GM19239 (cell line): ENCODE results near the gene CDH18.

Source experiments
- DNase-seq: peaks from one replicate; pipeline ENCODE4 v3.0.0; 2011; ENCODE audit warnings: low spot score; ENCODE audit not compliant: insufficient read length
- FAIRE-seq: peaks from 2 replicates; lab custom pipeline; 2011; peaks lifted over from hg19 to GRCh38; lab: Jason Lieb, UNC

Gene CDH18

DNA sequence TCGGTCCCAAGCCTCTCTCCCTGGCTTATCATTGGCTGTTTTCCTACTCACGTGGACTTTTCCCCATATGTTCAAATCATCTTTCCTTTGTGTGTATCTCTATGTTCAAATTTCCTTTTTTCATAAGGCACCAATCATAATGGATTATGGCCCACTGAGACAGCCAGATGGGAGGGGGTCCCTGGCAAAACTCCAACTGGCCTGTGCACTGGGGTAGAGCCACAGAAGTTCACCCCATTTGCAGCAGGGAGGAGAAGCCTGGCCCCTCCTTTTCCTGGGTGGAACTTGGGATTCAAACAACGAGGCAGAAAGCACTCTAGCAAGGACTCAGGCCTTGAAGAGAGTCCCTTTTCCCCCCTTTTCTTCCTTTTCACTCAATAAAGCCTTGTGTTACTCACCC is 362.4 kb downstream of the CDH18 start:
- FAIRE-seq: no peak
- no peak for DNase-seq

DNA sequence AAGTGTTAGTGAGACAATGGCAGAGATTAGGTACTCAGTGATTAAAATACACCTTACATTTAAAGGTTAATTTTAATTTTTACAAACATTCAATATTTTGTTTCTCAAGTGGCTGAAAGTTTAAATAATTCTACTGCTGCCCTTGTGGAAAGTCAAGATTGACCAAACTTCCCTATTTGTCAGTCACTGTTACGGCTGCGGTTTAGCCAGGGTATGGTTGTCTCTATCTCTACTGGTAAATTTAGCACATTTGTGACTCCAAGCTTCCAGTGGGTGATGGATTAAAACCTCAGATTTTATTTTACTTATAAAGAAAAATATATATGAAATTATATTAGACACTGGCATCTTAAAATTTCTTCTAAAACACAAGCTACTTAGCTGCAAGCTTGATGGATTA is 368.4 kb downstream of the CDH18 start:
- DNase-seq: no peak
- no peak for FAIRE-seq

DNA sequence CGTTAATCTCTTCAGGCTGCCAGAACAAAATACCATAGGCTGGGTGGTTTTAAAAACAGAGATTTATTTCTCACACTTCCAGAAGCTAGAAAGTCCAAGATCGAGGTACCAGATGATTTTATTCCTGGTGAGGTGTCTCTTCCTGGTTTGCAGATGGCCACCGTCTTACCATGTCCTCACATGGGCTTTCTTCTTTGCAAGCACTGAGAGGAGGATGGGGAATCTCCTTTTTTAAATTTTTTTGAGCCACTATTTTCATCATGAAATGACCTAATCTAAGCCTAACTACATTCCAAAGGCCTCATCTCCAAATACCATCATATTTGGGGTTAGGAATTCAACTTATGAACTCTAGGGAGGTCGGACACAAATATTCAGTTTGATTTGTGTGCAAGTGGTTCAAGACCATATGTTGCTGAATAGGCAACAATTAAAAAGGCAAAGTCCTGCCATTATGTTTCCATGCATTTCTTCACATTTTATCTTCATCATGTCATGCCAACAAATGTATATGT is 371.2 kb downstream of the CDH18 start:
- FAIRE-seq (no peak), DNase-seq (no peak)

DNA sequence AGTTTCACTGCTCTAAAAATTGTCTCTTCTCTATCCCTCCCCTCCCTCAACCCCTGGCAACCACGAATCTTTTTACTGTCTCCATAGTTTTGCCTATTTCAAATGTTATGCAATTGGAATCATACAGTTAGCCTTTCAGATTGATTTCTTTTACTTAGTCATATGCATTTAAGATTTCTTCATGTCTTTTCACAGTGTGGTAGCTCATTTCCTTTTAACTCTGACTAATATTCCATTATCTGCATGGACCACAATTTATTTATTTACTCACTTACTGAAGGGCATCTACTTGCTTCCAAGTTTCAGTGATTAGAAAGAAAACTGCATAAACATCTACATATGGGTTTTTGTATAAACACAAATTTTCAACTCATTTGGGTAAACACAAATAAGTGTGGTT is 372.3 kb downstream of the CDH18 start:
- FAIRE-seq: no peak

DNA sequence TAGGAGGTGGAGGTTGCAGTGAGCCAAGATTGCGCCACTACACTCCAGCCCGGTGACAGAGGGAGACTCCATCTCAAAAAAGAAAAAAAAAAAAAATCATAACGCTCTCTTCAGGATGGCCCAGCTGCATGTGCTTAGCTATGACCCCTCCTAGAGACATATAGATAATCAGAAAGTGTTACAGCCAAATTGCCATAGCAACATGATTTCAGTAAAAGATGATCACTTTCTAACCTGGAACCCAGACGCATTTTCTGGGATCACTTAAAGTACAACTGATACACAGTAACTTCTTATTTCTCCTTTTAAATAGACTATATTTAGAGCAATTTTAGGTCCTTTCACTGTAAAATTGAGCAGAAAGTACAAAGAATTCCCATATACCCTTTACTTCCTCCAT is 372.9 kb downstream of the CDH18 start:
- no peak for FAIRE-seq
- no peak for DNase-seq

More for the DNA sequence above, 372.3 kb downstream of the CDH18 start:
- DNase-seq: no peak

DNA sequence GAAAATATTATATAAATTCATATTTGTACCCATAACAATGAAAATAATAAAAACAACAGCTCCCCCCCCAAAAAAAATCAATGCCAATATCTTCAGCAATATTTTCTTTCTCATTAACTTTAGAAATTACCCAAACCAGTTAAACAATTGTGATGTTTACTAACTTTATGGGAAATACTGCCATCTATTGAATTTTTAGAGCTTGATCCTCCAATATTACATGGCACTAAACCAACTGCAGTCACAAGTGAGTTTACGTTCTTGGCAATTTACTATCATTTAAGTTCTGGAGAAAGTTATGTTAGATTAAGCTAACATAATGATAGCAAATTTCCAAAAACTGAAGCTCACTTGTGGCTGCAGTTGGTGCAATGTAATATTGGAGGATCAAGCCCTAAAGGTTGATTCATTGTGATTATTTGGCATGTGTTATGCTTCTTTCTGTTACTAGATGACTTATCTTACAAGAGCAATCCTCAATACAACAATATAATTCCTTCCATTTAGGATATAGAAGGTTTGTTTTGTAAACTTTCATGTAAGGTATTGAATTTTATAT is 379.5 kb downstream of the CDH18 start:
- FAIRE-seq (no peak), DNase-seq (no peak)

DNA sequence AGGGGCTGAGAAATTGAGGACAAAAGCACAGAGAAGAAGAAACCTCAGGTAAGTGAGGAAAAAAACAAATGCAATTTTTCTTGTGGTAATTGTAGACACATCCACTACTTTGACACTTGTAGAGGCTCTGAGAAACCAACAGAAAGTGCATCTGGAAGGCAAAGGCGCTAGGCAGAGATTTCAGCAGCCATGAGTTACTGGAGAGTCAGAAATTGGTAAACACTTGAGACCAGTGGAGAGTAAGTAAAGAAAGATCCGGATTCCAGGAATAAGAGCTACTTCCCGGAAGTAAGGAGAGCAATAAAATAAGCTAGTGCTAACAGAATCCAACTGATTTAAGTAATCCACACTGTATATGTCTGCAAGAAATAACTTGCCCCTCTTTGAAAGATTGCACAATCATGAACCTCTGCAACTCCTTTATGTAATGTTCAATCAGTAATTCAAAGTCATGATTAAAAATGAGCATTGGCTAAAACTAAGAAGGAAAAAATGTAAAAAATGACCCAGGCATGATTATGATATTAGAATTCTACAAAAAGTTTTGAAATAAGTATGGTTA is 382.1 kb downstream of the CDH18 start:
- FAIRE-seq (no peak), DNase-seq (no peak)

DNA sequence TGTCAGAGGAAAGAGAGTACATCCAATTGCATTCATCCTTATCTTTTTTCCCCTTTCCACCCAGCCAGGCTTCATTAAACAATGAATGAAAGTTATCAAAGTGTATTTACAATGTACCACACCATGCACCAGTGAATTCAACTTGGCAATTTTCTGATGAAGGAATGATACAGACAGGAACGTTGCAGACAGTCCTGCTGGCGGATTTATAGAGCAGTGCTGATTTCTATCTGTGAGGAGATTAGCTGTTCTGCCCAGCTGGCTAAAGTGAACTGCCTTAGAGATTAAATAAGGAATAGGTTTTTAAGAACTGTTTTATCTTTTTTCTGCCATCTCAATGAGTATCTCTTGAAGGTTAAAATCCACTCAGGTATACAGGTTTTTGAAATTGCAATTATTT is 403.9 kb downstream of the CDH18 start:
- DNase-seq (no peak), FAIRE-seq (no peak)

DNA sequence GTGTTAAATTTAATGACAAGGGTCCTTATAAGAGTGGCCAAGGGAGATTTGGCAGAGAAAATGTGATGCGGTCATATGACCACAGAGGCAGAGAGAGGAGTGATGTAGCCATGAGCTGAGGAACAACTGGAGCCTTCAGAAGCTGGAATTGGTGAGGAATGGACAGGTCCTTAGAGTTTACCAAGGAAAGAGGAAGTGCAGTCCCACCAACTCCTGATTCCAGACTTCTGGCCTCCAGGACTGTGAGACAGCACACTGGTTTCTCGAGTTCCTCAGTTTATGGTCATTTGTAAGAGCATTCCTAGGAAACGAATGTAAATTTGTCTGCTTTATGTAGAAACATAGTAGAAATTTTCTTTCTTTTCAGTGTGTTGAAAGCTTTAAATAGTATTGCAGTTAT is 410.1 kb downstream of the CDH18 start:
- FAIRE-seq (no peak), DNase-seq (no peak)

DNA sequence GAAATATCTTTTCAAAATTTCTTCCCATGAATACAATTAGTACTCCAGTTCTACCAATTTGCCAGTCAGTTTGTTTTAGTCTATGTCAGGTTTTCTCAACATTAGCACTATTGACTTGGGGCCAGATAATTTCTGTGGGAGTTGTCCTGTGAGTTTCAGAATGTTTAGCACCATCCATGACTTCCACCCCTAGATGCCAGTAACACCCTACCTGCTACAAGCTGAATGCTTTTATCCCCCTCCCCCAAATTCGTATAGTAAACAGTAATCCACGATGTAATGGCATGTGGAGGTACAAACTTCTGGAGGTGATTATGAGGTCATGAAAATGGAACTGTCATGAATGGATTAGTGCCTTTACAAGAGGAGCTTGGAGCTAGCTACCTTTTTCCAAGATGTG is 420.0 kb downstream of the CDH18 start:
- DNase-seq: no peak
- FAIRE-seq: no peak

DNA sequence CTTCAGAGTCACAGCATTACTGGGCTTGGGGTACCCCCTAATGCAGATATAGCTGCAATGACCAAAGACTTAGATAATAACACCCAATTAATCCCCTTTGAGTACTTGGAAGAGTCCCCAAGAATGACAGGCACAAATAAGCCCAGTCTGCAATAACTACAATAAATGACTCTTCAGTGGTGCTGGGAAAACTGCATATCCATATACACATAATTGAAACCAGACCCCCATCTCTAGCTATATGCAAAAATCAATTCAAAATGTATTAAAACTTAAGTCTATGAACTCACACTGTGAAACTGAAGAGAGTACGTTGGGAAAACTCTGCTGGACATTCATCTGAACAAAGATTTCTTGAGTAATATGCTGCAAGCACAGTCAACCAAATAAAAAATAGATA is 422.5 kb downstream of the CDH18 start:
- FAIRE-seq: no peak
- no peak for DNase-seq

DNA sequence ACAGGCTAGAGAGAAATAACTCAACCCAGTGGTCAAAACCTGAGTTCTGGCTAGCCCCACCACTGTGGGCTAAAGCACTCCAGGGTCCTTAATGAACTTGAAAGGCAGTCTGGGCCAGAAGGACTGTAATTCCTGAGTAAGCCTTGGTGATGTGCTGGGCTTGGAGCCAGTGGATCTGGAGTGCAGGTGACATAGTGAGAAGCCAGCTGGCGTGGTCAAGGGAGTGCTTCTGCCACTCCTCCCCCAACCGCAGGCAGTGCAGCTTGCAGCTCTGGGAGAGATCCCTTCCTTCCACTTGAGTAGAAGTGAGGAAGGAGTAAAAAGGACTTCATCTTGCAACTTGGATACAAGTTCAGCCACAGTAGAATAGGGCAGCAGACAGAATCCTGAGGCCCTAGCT is 424.0 kb downstream of the CDH18 start:
- FAIRE-seq (no peak), DNase-seq (no peak)

DNA sequence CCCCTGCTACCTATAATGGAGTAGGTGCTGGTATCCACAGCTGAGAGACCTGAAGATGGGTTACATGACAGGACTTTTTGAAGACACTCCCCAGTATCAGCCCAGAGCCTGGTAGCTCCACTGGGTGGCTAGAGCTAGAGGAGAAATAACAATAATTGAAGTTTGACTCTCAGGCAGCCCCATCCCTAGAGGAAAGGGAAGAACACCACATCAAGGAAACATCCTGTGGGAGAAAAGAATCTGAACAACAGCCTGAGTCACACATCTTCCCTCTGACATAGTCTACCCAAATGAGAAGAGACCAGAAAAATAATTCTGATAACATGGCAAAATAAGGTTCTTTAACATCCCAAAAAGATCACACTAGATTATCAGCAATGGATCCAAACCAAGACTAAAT is 432.1 kb downstream of the CDH18 start:
- FAIRE-seq (no peak), DNase-seq (no peak)

DNA sequence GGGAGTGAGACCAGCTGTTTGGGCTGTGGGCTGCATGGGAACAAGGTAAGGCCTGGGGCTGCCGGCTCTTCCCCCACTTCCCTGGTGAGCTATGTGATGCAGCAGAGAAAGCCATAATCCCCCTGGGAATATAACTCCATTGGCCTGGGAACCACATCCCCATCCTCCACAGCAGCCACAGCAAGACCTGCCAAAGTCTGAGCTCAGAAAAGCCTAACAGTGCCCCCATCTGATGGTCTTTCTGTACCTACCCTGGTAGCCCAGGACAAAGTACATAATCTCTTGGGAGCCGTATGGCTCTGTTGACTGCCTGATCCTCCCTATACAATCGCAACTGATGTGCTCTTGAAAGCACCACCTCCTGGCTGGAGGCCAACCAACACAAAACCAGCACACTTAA is 432.6 kb downstream of the CDH18 start:
- DNase-seq (no peak), FAIRE-seq (no peak)

DNA sequence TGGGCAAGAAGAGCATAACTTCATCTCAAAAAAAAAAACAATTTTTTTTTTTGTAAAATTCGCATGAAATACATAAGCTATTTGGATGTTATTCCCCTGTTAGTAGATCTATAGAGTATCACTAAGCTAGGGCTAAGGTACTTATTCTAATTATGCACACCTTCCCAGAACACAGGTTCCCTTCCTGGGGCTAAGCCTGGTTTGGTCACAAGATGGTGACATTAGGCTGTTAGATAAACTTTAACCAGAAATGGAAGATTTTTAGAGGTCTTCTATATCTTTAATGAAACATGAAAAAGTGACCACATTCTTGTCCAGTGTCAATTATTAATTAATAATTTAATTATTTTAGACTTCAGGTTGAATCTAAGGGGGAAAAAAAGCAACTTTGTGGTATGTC is 433.5 kb downstream of the CDH18 start:
- no peak for FAIRE-seq
- no peak for DNase-seq

DNA sequence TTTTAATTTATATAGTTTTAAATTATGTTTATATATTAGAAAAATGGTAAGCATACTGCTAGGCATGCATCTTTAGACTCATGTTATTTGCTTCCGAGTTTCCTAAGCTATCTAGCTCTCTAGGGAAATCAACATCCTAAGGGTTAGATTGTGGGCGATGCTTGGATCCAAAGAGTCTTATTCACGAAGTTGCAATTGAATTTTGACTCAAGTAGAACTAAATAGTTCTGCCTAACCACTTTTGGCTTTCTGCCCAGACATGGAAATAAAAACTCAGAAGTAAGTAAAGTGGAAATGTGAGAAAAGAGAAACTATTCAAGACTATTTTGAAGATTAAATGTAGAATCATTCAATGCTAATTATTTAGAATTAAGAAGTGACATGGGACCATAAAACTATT is 440.4 kb downstream of the CDH18 start:
- FAIRE-seq (no peak), DNase-seq (no peak)

DNA sequence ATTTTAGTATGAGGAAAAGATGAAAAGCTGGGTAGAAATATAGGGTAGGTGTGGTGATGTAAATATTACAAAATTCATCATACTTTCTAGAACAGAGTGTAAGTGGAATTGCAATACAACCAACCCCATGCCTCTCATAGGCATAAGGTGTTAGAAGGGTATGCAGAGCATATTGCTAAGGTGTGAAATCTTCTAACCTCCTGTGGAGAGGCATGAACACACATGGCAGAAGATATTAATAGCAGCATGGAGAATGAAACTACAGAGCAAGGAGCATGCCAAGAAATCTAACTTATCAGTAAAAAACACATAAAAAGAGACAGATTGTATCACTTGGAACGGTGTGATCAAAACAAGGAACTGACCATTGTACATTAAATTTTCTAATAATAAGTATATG is 441.5 kb downstream of the CDH18 start:
- no peak for FAIRE-seq
- no peak for DNase-seq

DNA sequence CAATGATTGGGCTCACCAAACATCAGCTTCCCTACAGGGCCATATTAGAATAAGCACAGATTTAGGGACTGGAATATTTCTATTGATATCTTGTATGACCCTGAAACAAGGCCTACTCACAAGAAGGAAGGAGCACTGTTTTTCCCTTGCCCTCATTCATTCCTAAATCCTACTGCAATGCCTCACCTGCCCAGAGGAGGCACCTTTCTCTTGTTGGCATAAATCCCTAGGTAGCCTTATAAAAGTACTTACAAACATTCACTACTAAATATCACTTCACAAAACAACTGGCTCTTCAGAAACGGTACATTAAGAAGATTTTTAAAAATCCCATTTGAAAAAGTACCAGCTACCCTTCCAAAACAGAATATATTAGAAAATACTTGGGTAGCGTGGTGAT is 449.4 kb downstream of the CDH18 start:
- no peak for DNase-seq
- FAIRE-seq: no peak

DNA sequence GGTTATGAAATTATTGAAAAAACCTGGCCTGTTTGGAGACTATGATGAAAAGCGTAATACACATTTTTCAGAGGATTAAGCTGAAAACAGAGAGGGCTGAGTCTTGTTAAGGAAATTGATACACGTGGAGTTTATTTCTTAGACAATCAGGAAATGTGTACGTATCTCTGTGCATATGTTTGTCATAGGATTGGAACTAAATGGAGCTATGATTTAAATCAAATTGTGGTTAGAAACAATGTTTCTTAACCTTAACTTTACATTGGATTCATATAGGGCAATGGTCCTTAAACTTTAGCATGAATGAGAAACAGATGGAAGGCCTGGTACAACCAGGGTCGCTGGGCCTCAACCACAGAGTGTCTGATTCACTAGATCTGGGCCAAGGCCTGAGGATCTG is 451.6 kb downstream of the CDH18 start:
- no peak for FAIRE-seq
- DNase-seq: no peak

DNA sequence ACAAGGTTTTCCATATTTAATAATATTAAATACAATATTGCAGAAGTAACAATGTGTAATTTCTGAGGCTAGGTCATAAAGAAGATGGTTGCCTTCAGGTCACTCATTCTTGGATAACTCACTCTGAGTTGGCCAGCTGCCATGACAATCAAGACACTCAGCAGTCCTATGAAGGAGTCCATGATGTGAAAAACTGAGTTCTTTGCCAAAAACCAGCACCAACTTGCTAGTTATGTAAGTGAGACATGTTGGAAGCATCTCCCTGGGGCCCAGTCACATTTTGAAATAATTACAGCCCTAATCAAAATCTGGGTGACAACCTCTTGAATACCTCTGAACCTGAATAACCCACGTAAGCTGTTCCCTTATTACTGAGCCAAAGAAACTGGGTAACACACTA is 453.2 kb downstream of the CDH18 start:
- FAIRE-seq (no peak), DNase-seq (no peak)

DNA sequence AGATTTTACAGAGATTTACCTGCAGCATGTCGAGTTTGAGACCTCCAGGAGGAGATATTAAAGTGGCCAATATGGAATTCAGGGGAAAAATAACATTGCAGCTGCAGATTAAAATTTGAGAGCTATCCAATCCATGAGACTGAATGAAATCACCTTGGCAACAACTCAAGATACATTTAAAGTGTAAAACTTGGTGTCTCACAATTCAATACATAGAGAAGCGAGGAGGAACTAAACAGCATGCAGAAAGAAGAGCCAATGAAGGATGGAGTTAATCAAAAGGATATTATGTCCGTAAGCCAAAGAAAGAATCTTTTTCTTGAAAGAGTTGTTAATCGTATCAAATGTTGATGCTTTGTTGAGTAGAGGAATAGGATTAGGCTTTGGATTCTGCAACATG is 455.1 kb downstream of the CDH18 start:
- DNase-seq (no peak), FAIRE-seq (no peak)

DNA sequence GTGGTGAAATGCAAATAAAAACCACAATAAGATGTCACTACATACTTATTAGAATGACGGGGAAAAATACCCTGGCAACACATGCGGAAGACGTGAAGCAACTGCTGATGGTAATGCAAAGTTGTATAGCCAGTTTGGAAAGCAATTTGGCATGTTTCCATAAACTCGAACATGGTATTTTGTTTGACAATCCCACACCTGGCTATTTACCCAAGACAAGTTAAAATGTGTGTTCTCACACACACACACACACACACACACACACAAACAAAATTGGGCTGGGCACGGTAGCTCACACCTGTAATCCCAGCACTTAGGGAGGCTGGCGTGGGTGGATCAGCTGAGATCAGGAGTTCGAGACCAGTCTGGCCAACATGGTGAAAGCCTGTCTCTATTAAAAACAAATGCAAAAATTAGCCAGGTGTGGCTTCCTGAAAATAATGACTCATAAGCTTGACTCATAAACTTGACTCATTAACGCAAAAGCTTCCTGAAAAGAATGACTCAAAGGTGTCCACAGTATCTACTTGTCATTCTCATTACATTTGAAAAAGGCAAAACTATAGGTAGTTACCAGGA is 456.5 kb downstream of the CDH18 start:
- no peak for FAIRE-seq

More for the DNA sequence above, 456.5 kb downstream of the CDH18 start:
- DNase-seq: no peak
